Stimulated activated CD8-positive, alpha-beta memory T cell treated with anti-CD3 and anti-CD28 coated beads, Interleukin-12 subunit alpha, Interleukin-12 subunit beta, amount 100 ng/mL, for 4 hours (primary cell): Measurements from ENCODE around the gene BMERB1.
"Not testable (repeated sequence)": the region's sequence is repeated elsewhere in the genome, so short reads cannot be mapped to it uniquely, and the experiment has no call there.

Experiments
- DNase-seq: peaks from one replicate; pipeline ENCODE4 v3.0.0-alpha.2; 2020; ENCODE audit warnings: low read depth

BMERB1 gene

GRCh38 chr16:15523092-15523541 is 88.7 kb downstream of the BMERB1 start:
- DNase-seq = no peak

- DNase-seq = no peak
These were observed 89.6 kb downstream of the BMERB1 start for GRCh38 chr16:15523939-15524338.

- no peak for DNase-seq
These were observed 90.6 kb downstream of the BMERB1 start for GRCh38 chr16:15524966-15525365.

- DNase-seq = no peak
These were observed 91.7 kb downstream of the BMERB1 start for GRCh38 chr16:15526097-15526496.

GRCh38 chr16:15526731-15527130 is 92.3 kb downstream of the BMERB1 start:
- no peak for DNase-seq

- DNase-seq = no peak
These were observed 95.3 kb downstream of the BMERB1 start for GRCh38 chr16:15529673-15530072.

- DNase-seq = no peak
These were observed 95.7 kb downstream of the BMERB1 start for GRCh38 chr16:15530085-15530484.

GRCh38 chr16:15532825-15533224 is 98.4 kb downstream of the BMERB1 start:
- no peak for DNase-seq

GRCh38 chr16:15533386-15533785 is 99.0 kb downstream of the BMERB1 start:
- no peak for DNase-seq

- DNase-seq = no peak
These were observed 101.4 kb downstream of the BMERB1 start for GRCh38 chr16:15535772-15536171.

GRCh38 chr16:15536843-15537242 is 102.5 kb downstream of the BMERB1 start:
- no peak for DNase-seq

GRCh38 chr16:15538507-15538906 is 104.1 kb downstream of the BMERB1 start:
- no peak for DNase-seq

- no peak for DNase-seq
These were observed 104.8 kb downstream of the BMERB1 start for GRCh38 chr16:15539197-15539596.

- no peak for DNase-seq
These were observed 107.9 kb downstream of the BMERB1 start for GRCh38 chr16:15542261-15542660.

GRCh38 chr16:15542734-15543347 is 108.5 kb downstream of the BMERB1 start:
- DNase-seq = no peak

- no peak for DNase-seq
These were observed 110.0 kb downstream of the BMERB1 start for GRCh38 chr16:15544405-15544804.

- DNase-seq = no peak
These were observed 111.2 kb downstream of the BMERB1 start for GRCh38 chr16:15545544-15545943.

GRCh38 chr16:15547072-15547767 is 112.8 kb downstream of the BMERB1 start:
- not testable (repeated sequence) for DNase-seq

GRCh38 chr16:15547768-15548096 is 113.3 kb downstream of the BMERB1 start:
- DNase-seq = no peak

- DNase-seq = no peak
These were observed 114.1 kb downstream of the BMERB1 start for GRCh38 chr16:15548482-15548891.

- DNase-seq = no peak
These were observed 118.1 kb downstream of the BMERB1 start for GRCh38 chr16:15552507-15552906.

- no peak for DNase-seq
These were observed 119.1 kb downstream of the BMERB1 start for GRCh38 chr16:15553313-15554088.

- DNase-seq = no peak
These were observed 121.7 kb downstream of the BMERB1 start for GRCh38 chr16:15556130-15556529.
